Measurements from ENCODE around the gene UBE3C.

DNA sequence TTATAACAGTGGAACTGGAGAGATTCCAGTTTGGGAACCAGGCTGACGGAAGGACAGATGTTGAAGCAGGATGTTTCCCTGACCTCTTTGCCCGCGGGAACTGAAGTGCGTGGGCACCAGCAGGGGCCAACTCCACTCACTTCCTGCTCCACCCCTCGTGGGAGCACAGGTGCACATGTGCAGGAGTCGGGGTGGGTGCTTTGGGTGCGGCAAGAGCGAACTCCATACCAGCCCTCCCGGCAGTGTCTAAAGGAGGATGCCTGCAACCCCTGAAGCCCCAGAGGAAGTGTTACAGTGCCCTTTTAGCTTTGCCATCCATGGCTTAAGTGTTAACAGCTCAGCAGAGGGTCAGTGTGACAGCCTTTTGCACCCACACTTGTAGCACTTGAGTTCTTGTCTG lies 27.4 kb upstream of the UBE3C start:
- TF ChIP-seq, protein P1, sequence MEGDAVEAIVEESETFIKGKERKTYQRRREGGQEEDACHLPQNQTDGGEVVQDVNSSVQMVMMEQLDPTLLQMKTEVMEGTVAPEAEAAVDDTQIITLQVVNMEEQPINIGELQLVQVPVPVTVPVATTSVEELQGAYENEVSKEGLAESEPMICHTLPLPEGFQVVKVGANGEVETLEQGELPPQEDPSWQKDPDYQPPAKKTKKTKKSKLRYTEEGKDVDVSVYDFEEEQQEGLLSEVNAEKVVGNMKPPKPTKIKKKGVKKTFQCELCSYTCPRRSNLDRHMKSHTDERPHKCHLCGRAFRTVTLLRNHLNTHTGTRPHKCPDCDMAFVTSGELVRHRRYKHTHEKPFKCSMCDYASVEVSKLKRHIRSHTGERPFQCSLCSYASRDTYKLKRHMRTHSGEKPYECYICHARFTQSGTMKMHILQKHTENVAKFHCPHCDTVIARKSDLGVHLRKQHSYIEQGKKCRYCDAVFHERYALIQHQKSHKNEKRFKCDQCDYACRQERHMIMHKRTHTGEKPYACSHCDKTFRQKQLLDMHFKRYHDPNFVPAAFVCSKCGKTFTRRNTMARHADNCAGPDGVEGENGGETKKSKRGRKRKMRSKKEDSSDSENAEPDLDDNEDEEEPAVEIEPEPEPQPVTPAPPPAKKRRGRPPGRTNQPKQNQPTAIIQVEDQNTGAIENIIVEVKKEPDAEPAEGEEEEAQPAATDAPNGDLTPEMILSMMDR (IDR thresholded peaks at IDR 0.05) = no peak
- TF ChIP-seq POLR2A (IDR thresholded peaks at IDR 0.05) = no peak
